Measurements from ENCODE around the gene C14orf119. TPM values are rescaled to one million over a fixed set of nuclear protein-coding genes. Genes with fewer than 3 reads are reported as not detected.

Gene C14orf119
- total RNA-seq, 1 donor from 2014 or later, result 14.4 TPM

GRCh38 chr14:23060536-23061260 is 34.6 kb upstream of the C14orf119 start:
- no peak for DNase-seq (ENCODE audit: low spot score)
- ATAC-seq, result no peak

- no peak for ATAC-seq
- DNase-seq (ENCODE audit: low spot score), result no peak
Measured at GRCh38 chr14:23062002-23062401, 33.3 kb upstream of the C14orf119 start.

DNA sequence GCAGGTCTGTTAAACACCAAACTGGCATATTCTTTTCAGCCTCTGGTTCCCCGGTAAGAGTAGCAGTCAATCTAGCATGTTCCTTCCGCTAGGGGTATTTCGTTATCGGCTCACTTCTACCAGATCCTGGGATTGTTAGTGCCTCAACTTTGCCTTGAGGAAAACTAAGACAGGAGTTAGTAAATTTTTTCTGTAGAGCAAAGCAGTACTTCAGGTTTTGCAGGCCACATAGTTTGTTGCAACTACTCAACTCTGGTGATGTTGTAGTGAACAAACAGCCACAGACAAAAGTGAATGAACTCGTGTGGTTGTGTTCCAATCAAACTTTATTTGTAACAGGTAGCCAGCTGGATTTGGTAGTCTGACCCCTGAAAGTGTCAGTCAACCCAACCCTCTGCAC is 31.7 kb upstream of the C14orf119 start:
- DNase-seq (ENCODE audit: low spot score), result no peak
- ATAC-seq, result no peak

DNA sequence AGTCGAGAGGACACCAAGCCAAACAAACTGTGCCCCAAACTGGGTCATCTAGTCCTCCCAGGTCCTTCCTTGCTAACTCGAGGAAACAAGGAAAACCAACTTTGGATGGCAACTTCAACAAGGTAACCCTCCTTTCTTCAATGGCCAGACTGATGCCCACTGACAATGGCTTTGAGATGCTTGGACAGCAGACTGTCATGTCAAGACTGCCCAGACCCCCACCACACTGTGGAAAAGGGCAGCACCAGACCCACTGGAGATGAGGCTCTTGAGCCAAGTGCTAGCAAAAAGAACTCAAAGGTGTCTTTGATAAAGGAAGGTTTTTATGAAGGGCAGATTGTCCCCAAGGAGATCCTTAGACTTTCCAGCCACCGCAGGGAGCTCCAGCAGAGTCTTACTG is 28.9 kb upstream of the C14orf119 start:
- DNase-seq (ENCODE audit: low spot score) (no peak), ATAC-seq (no peak)

GRCh38 chr14:23066855-23067744 is 28.2 kb upstream of the C14orf119 start:
- DNase-seq (ENCODE audit: low spot score) (no peak), ATAC-seq (no peak)

DNA sequence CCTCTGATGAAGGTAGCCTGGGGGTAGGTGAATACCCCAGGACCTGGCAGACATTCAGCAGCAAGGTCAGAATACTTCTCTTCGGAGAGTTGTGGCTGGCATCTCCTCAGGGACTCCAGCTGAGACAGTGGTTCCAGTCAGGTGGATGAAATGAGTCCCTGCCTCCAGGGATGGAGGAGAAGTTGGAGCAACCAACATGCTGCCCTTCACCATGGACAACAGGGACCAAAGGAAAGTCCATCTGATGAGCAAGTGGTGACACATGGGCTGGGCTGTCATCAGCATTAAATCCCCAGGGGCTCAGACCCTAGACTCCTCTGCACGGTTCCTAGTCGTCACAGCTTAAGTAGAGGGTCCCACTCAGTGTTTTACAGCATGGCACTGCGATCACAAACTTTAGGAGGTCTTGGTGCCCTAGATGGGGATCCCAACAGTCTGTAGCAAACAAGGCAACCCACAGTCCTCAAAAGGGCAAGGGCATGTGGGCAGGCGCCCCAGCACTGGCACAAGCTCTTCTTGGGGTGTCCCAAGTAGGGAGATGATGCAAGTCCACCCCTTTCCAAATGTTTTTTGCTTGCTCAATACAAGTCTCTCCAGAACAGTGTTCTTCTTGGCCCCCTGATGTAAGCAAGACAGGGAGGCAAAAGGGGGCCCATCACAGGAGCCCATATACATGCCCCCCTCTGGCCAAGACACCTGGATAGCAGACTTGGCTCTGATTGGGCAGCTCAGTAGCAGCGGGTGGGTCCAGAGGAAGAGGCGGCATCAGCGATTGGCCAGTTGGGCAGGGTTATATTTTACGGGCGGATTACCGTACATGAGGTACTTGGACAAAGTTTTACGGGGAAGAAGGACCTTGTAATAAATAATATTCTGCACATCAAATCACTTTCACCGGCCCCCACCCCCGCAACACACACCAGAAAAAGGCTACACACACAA is 27.2 kb upstream of the C14orf119 start:
- DNase-seq (ENCODE audit: low spot score) (no peak), ATAC-seq (no peak)

DNA sequence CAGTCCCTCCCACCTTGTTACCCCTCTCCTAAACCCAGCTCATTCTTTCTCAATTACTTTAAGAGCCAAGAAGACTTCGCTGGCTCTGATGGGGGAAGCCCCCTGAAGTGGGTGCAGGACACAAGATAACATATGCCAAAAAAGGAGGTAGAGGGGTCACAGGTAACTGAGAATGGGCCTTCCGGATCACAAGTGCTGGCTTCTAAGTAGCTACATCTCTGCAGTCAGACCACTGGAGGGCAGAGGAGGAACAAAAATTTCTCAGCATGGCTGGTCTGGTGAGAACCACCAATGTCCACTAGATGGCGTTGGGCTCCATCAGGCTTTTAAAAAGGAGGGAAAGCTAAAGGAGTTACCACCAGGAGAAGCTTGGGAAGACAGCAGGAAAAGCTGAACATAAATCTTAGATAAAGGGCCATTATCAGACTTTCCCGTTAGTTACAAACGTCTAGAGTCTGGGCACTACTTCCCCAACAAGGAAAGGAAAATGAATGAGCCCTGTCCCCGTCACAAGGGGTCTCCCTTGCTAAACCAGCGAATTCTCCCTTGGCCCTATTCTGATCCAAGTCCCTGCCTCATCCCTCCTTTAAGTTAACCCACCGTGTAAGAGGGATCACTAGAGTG is 26.4 kb upstream of the C14orf119 start:
- peak; percentile 84 for ATAC-seq
- peak; percentile 78 for DNase-seq (ENCODE audit: low spot score)

GRCh38 chr14:23069413-23069806 is 25.9 kb upstream of the C14orf119 start:
- ATAC-seq (no peak), DNase-seq (ENCODE audit: low spot score) (no peak)

DNA sequence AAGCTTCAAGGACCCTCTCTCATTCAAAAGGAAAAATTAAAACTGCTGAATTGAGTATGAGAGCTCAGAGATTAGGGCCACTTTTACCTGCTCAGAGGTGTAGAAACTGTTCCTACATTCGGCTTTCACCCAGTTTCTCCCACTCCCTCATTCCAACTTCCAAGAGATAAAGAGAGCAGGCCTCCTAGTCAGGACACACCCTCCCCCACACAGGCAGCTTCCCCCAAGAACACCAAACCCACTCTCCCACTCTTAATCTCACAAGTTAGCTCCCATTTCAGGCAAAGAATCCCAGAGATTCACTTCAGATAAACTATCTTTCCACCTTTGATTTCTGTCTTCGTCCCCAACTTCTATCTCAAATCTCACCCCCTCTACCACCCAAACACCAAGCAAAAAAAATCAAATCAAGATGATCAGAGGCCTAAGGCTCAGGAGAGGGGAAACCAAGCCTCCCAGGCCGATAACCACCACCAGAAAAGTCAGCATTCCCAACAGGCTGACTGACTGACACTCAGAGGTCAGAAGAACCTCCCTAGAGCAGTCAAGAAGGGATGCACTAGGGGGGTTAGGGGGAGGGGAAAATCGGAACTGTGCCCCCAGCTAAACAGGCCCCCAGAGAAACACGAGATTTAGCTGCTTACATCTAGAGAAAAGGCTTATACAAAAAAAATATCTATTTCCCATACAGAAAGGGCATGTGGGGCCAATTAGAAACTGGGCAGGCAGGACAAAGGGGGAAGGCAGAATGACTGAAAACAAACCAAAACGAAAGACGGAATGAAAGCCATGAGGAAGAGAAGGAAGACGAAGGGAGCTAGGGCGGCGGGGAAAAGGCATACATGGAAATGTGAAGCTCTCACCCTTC is 24.8 kb upstream of the C14orf119 start:
- DNase-seq (ENCODE audit: low spot score), result no peak
- no peak for ATAC-seq

DNA sequence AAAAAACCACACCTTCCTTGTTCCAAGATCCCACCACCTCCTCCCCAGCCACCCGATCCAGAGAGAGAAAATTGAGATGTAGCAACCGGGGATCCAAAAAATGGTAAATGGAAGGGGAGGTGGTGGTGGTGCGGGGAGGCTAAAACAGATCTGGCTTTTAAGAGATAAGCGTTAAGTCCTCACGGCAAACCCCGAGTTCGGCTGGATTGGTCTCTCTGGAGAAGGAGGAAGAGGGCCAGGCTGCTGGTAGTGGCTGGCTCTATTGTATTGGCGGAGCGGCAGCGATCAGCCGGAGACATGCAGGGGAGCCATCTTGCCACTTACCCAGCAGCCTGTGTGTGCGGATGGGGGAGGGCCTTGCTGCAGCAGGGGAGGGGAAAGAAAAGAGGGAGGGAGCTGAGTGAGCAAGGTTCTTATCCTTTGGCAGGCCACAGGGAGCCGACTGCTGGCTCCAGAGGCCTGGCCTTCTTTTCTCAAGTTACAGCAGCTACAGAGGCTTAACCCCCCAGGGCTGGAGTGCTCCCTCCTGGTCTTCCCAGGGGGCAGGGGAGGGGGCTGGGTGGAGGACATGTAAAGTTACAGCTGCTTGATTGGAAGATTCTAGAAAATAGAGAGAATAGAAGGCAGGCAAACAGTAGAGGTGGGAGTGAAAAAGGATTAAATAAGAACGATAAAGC is 23.9 kb upstream of the C14orf119 start:
- ATAC-seq (peak; percentile 95), DNase-seq (ENCODE audit: low spot score) (peak; percentile 83)

DNA sequence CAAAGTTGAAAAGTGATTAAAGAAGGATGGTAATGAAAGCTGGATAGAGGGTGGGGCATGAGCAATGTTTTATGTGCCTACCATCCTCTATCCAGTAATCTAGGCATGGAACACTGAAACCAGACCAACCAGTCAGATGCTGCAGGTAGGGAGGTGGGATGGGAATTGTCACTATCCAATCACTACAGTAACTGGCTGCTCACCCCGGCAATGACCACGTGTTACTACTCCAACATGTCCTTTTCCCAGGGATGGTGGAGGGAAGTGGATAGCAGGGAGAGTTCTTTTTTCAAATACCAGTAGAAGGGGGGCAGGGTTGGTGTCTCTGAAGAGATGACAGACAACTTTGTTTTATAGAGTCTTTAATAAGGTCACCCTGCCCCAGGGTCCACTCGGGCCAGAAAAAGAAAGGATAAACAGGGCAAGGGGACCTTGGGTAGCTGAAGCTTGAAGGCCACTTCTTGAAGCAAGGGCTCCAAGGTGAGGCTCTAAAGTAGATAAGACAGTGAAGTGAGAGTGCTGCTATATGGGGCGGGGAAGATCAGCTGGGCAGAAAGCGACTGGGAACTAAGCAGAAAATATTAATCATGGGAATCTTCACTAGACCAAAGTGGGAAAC is 23.3 kb upstream of the C14orf119 start:
- DNase-seq (ENCODE audit: low spot score), result no peak

DNA sequence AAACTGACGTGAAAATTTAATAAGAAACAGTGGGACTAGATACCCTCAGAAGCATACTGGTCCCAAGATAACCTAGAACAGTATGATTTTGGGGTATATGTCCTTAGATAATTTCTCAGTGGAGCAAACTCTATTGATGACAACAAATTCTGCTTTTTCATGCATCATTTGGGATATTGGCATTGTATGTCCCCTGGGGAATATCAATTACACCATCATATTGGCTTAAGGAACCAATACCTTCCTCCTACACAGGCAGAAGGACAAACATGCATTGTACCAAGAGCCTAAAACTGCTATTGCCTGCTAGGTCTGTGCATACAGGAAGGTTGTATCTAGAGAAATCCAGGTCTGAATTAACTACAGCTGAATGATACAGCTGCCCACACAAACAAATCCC is 20.4 kb upstream of the C14orf119 start:
- DNase-seq (ENCODE audit: low spot score), result no peak
- ATAC-seq, result no peak

More for the DNA sequence above, 23.3 kb upstream of the C14orf119 start:
- ATAC-seq, result peak; percentile 1

- no peak for DNase-seq (ENCODE audit: low spot score)
- peak; percentile 66 for ATAC-seq
Measured at GRCh38 chr14:23076785-23077408, 18.4 kb upstream of the C14orf119 start.

DNA sequence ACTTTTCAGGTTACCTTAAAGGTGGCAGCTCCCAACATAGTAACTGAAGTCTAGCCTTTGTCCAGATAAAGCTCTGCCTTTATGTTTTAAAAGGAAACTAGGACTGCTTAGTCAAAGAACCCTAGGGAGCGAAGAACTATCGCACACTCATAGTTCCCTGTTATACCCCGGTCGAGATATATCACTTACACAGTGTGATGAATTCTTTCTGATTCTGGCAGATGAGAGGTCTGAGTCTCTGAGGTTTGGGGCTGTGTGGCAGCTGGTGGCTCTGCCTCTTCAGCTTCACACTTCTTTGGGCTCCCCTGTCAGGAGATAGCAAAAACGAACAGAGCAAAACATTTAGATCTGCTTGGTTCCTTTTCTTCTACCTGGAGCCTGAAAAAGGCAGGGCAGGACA is 17.3 kb upstream of the C14orf119 start:
- no peak for ATAC-seq
- DNase-seq (ENCODE audit: low spot score), result no peak

DNA sequence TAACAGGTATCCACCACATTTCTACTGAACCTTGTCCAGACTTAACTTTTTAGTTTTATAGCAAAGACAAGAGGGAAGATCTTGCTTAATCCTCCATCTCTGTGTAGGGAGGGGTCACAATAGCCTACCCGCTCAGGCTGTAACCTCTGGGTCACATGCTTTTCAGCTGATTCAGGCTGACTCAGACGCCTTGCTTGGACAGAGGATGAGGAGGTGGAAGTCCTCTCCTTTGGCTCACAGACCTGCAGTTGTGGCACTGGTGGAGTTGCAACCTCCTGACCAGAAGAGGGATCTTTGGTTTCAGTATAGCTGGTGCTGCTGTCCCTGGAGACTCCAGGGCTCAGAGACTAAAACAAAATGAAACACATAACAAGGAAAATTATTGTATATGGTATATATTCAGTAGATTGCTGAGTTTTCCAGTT is 16.6 kb upstream of the C14orf119 start:
- no peak for DNase-seq (ENCODE audit: low spot score)

GRCh38 chr14:23079716-23080115 is 15.6 kb upstream of the C14orf119 start:
- ATAC-seq (no peak), DNase-seq (ENCODE audit: low spot score) (no peak)

More for the DNA sequence above, 16.6 kb upstream of the C14orf119 start:
- peak; percentile 81 for ATAC-seq

- ATAC-seq, result no peak
- DNase-seq (ENCODE audit: low spot score), result no peak
Measured at GRCh38 chr14:23080474-23080873, 14.8 kb upstream of the C14orf119 start.

DNA sequence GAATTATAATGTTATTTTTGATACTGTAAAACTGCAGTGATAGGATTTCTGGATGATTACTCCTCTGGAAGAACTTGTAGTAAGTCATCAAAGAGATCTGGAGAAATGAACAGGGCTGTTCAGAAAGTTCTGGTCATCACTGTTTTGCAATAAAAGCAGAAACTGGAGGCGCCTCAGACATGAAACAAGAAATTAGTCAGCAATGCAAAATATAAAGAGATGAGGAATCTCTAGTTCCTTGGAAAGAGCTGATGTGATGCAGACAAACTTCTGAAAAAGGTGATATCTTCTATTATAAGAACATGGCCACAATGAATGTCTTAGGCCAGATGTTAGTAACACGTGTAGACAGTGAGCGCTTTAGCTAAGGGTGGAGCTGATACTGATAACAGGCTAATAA is 9.8 kb upstream of the C14orf119 start:
- ATAC-seq (no peak), DNase-seq (ENCODE audit: low spot score) (no peak)
